HepG2 (cell line): ENCODE measurements around the gene BCO1. TPM values are rescaled to one million over a fixed set of nuclear protein-coding genes. Genes with fewer than 3 reads are reported as not detected.

Experiments used
- ATF7-NPFF ChIP-seq: sonication (generic); formaldehyde crosslinking; IDR thresholded peaks from 2 replicates; pipeline ENCODE4 v1.8.1; 2023; ENCODE audit warnings: mild to moderate bottlenecking, low read depth, missing genetic modification reagents, moderate library complexity
- DMAP1 ChIP-seq: IDR thresholded peaks from 2 replicates; pipeline ENCODE4 v1.6.1; 2016
- DPF2 ChIP-seq: sonication (generic); formaldehyde crosslinking; IDR thresholded peaks from 2 replicates; pipeline ENCODE4 v1.4.0; 2020; ENCODE audit warnings: mild to moderate bottlenecking, low read depth, missing genetic modification reagents, borderline replicate concordance
- EEA1 ChIP-seq: sonication (generic); formaldehyde crosslinking; IDR thresholded peaks from 2 replicates; pipeline ENCODE4 v1.5.1; 2020; ENCODE audit warnings: mild to moderate bottlenecking, missing genetic modification reagents, borderline replicate concordance
- FOSL2 ChIP-seq: sonication (generic); formaldehyde crosslinking; IDR thresholded peaks from 2 replicates; pipeline ENCODE4 v1.4.0; 2020; ENCODE audit warnings: missing genetic modification reagents
- FOXA3 ChIP-seq: IDR thresholded peaks from 2 replicates; pipeline ENCODE4 v1.6.1; 2016; ENCODE audit warnings: missing genetic modification reagents, missing compliant biosample characterization
- JUNB ChIP-seq: sonication (generic); formaldehyde crosslinking; IDR thresholded peaks from 2 replicates; pipeline ENCODE4 v1.8.0; 2022; ENCODE audit warnings: missing genetic modification reagents, mild to moderate bottlenecking, borderline replicate concordance
- KMT2A ChIP-seq: sonication (generic); formaldehyde crosslinking; IDR thresholded peaks from 2 replicates; pipeline ENCODE4 v1.4.0; 2020; ENCODE audit warnings: missing genetic modification reagents
- RFX5 ChIP-seq: IDR thresholded peaks from 2 replicates; pipeline ENCODE4 v1.6.1; 2011; ENCODE audit warnings: low read depth, low read length, improper control_type of control experiment
- SALL1 ChIP-seq: sonication (generic); formaldehyde crosslinking; IDR thresholded peaks from 2 replicates; pipeline ENCODE4 v1.8.0; 2022; ENCODE audit warnings: mild to moderate bottlenecking, missing genetic modification reagents
- SMARCE1 ChIP-seq: fragments of 450-650 bp; IDR thresholded peaks from 2 replicates; pipeline ENCODE4 v1.6.1; 2017; ENCODE audit warnings: borderline replicate concordance
- ZFAT ChIP-seq: sonication (generic); formaldehyde crosslinking; conservative IDR thresholded peaks from 2 replicates; pipeline ENCODE4 v1.8.1; 2023; ENCODE audit warnings: missing genetic modification reagents, inconsistent platforms
- ZNF17 ChIP-seq: sonication (generic); formaldehyde crosslinking; IDR thresholded peaks from 2 replicates; pipeline ENCODE4 v1.5.0; 2020; ENCODE audit warnings: mild to moderate bottlenecking, missing genetic modification reagents
- ZNF431 ChIP-seq: sonication (generic); formaldehyde crosslinking; IDR thresholded peaks from 2 replicates; pipeline ENCODE4 v1.9.0; 2022; ENCODE audit warnings: missing genetic modification reagents, low read depth, mild to moderate bottlenecking, borderline replicate concordance
- ZNF547 ChIP-seq: sonication (generic); formaldehyde crosslinking; IDR thresholded peaks from 2 replicates; pipeline ENCODE4 v1.5.1; 2020; ENCODE audit warnings: mild to moderate bottlenecking, missing genetic modification reagents
- ZNF720 ChIP-seq: sonication (generic); formaldehyde crosslinking; IDR thresholded peaks from 2 replicates; pipeline ENCODE4 v1.4.0; 2020; ENCODE audit warnings: missing genetic modification reagents
- ZNF776 ChIP-seq: sonication (generic); formaldehyde crosslinking; IDR thresholded peaks from 2 replicates; pipeline ENCODE4 v1.4.0; 2020; ENCODE audit warnings: mild to moderate bottlenecking, missing genetic modification reagents
- ZNF782 ChIP-seq: sonication (generic); formaldehyde crosslinking; IDR thresholded peaks from 2 replicates; pipeline ENCODE4 v1.4.0; 2020; ENCODE audit warnings: missing genetic modification reagents, mild to moderate bottlenecking, borderline replicate concordance
- ZNF891 ChIP-seq: sonication (generic); formaldehyde crosslinking; IDR thresholded peaks from 2 replicates; pipeline ENCODE4 v1.5.0; 2020; ENCODE audit warnings: mild to moderate bottlenecking, missing genetic modification reagents
- ZSCAN22 ChIP-seq: sonication (generic); formaldehyde crosslinking; IDR thresholded peaks from 2 replicates; pipeline ENCODE4 v1.4.0; 2020; ENCODE audit warnings: mild to moderate bottlenecking, missing genetic modification reagents
- ZZZ3 ChIP-seq: sonication (generic); formaldehyde crosslinking; IDR thresholded peaks from 2 replicates; pipeline ENCODE4 v1.4.0; 2020; ENCODE audit warnings: missing genetic modification reagents, mild to moderate bottlenecking, borderline replicate concordance
- polyA plus RNA-seq, 8 experiments: library from polyadenylated mRNA; depleted of rRNA in 3 of 8; stranded (reverse) in 7 of 8; unstranded in 1 of 8; fragments of >200 nt; fragmentation: Illumina TruSeq in 4 of 8; extraction: Trizol in 4 of 8; gene quantifications; 2 replicates each; pipeline versions ENCODE4 v1.2.1 to v1.2.3, GENCODE V29; 2011 to 2016; ENCODE audit warnings: low read depth in 4 of 8, missing spikeins in 1 of 8, mixed read lengths in 1 of 8; ENCODE audit not compliant: insufficient read depth in 1 of 8
- total RNA-seq, 5 experiments: library from RNA; depleted of rRNA; stranded (reverse); fragments of >200 nt; fragmentation: Illumina TruSeq; extraction: Trizol; gene quantifications; 2 replicates each; pipeline ENCODE4 v1.2.3, GENCODE V29; 2016; ENCODE audit warnings: low read depth in 1 of 5
- TF ChIP-seq, protein P1 (sequence below): sonication (generic); formaldehyde crosslinking; IDR thresholded peaks from 2 replicates; pipeline ENCODE4 v1.5.0; 2020; ENCODE audit warnings: mild to moderate bottlenecking, missing genetic modification reagents
- TF ChIP-seq, protein P2 (sequence below): sonication (generic); formaldehyde crosslinking; IDR thresholded peaks from 2 replicates; pipeline ENCODE4 v1.4.0; 2020; ENCODE audit warnings: missing genetic modification reagents

The BCO1 gene
- total and polyA plus RNA-seq, 2 of the 13 experiments (the other 11 are each of a cell fraction or from before 2014, with no cell fraction given), result 0.11 TPM; not detected in 1

DNA sequence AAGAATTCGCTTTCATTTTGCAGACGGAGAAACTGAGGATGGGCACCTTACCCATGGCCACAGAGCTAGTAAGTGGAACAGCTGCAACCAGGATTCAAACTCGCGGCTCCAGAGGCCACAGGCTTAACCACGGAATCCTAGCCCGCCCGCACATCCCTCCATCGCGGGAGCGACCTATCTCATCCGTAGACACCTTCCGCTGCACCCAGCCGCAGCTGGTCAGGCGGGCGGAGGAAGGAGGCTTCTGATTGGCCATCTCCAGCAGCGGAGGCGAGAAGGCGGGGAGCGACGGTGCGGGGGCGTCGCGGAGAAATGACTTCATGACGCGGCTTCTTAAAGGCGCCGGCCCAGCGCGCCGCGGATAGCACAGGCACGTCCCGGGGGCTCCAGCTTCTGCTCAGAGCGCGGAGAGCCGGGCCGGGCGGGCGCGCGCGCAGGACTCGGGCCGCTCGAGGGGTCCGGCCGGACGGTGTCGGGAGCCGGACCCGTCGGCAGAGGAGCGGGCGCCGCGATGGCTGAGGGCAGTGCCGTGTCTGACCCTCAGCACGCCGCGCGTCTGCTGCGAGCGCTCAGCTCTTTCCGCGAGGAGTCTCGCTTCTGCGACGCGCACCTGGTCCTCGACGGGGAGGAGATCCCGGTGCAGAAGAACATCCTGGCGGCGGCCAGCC, 76.2 kb downstream of the BCO1 start, which contains the start of gene GAN (continued):
- TF ChIP-seq ZFAT (CRISPR knock-in tag) (no peak), ZNF782 (CRISPR knock-in tag) (peak; percentile 51), ZNF776 (CRISPR knock-in tag) (0 out of 2 replicates have a peak, but pooled peaks have one; percentile 68), RFX5 (peak; percentile 80), SMARCE1 (no peak), ATF7-NPFF (peak; percentile 90), ZNF17 (no peak), ZSCAN22 (peak; percentile 30; the same call in 1 of the 2 replicates), SALL1 (peak; percentile 75; the same call in 1 of the 2 replicates), DMAP1 (CRISPR knock-in tag) (peak; percentile 80), DPF2 (CRISPR knock-in tag) (no peak), JUNB (CRISPR knock-in tag) (no peak), KMT2A (CRISPR knock-in tag) (peak; percentile 98), ZNF720 (no peak), ZNF431 (peak; percentile 61; the same call in 1 of the 2 replicates), ZNF547 (CRISPR knock-in tag) (no peak; the same call in none of the 2 replicates), FOSL2 (CRISPR knock-in tag) (peak; percentile 59; the same call in 1 of the 2 replicates), FOXA3 (peak; percentile 53), ZNF891 (peak; percentile 72; the same call in 1 of the 2 replicates), EEA1 (CRISPR knock-in tag) (no peak; the same call in 1 of the 2 replicates), ZZZ3 (CRISPR knock-in tag) (peak; percentile 75; the same call in 1 of the 2 replicates)
- TF ChIP-seq, protein P1, sequence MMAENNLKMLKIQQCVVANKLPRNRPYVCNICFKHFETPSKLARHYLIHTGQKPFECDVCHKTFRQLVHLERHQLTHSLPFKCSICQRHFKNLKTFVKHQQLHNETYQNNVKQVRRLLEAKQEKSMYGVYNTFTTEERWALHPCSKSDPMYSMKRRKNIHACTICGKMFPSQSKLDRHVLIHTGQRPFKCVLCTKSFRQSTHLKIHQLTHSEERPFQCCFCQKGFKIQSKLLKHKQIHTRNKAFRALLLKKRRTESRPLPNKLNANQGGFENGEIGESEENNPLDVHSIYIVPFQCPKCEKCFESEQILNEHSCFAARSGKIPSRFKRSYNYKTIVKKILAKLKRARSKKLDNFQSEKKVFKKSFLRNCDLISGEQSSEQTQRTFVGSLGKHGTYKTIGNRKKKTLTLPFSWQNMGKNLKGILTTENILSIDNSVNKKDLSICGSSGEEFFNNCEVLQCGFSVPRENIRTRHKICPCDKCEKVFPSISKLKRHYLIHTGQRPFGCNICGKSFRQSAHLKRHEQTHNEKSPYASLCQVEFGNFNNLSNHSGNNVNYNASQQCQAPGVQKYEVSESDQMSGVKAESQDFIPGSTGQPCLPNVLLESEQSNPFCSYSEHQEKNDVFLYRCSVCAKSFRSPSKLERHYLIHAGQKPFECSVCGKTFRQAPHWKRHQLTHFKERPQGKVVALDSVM (CRISPR knock-in tag), result 0 out of 2 replicates have a peak, but pooled peaks have one; percentile 6
- TF ChIP-seq, protein P2, sequence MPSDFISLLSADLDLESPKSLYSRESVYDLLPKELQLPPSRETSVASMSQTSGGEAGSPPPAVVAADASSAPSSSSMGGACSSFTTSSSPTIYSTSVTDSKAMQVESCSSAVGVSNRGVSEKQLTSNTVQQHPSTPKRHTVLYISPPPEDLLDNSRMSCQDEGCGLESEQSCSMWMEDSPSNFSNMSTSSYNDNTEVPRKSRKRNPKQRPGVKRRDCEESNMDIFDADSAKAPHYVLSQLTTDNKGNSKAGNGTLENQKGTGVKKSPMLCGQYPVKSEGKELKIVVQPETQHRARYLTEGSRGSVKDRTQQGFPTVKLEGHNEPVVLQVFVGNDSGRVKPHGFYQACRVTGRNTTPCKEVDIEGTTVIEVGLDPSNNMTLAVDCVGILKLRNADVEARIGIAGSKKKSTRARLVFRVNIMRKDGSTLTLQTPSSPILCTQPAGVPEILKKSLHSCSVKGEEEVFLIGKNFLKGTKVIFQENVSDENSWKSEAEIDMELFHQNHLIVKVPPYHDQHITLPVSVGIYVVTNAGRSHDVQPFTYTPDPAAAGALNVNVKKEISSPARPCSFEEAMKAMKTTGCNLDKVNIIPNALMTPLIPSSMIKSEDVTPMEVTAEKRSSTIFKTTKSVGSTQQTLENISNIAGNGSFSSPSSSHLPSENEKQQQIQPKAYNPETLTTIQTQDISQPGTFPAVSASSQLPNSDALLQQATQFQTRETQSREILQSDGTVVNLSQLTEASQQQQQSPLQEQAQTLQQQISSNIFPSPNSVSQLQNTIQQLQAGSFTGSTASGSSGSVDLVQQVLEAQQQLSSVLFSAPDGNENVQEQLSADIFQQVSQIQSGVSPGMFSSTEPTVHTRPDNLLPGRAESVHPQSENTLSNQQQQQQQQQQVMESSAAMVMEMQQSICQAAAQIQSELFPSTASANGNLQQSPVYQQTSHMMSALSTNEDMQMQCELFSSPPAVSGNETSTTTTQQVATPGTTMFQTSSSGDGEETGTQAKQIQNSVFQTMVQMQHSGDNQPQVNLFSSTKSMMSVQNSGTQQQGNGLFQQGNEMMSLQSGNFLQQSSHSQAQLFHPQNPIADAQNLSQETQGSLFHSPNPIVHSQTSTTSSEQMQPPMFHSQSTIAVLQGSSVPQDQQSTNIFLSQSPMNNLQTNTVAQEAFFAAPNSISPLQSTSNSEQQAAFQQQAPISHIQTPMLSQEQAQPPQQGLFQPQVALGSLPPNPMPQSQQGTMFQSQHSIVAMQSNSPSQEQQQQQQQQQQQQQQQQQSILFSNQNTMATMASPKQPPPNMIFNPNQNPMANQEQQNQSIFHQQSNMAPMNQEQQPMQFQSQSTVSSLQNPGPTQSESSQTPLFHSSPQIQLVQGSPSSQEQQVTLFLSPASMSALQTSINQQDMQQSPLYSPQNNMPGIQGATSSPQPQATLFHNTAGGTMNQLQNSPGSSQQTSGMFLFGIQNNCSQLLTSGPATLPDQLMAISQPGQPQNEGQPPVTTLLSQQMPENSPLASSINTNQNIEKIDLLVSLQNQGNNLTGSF (CRISPR knock-in tag), result peak; percentile 87; the same call in 1 of the 2 replicates
